Lower leg skin (tissue), 3 donors: Measurements from ENCODE around the gene PKP2.

Experiments
- POLR2A ChIP-seq, 2 donors: fragments of 450-650 bp; IDR thresholded peaks; one replicate each; pipeline ENCODE4 v1.6.1; 2016 to 2017; ENCODE audit warnings: antibody characterized with exemption in 2 of 2, mild to moderate bottlenecking in 1 of 2, moderate library complexity in 1 of 2
- TF ChIP-seq, protein P1 (sequence below), 3 donors: fragments of 450-650 bp; IDR thresholded peaks; one replicate each; pipeline ENCODE4 v1.5.1; 2016; ENCODE audit warnings: antibody characterized with exemption in 3 of 3, mild to moderate bottlenecking in 3 of 3, moderate library complexity in 2 of 3

DNA sequence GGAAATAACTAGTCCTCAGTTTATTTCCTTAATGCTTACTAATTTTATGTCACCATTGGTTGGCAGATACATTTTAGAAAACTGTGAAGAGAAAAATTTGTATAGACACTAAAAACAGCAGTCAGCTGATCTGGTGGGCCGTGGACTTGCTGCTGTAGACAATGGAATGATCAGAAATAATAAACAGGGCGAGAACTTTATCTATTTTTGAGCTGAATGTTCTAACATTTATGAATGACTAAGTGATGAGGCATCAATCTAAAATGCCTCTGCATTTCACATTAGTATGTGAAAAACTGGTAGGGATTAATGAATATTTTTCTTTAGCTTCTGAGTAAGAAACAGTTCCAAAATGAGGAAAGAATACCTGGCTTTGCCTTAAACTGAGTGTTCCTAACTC, 24.8 kb upstream of the PKP2 start:
- TF ChIP-seq, protein P1, sequence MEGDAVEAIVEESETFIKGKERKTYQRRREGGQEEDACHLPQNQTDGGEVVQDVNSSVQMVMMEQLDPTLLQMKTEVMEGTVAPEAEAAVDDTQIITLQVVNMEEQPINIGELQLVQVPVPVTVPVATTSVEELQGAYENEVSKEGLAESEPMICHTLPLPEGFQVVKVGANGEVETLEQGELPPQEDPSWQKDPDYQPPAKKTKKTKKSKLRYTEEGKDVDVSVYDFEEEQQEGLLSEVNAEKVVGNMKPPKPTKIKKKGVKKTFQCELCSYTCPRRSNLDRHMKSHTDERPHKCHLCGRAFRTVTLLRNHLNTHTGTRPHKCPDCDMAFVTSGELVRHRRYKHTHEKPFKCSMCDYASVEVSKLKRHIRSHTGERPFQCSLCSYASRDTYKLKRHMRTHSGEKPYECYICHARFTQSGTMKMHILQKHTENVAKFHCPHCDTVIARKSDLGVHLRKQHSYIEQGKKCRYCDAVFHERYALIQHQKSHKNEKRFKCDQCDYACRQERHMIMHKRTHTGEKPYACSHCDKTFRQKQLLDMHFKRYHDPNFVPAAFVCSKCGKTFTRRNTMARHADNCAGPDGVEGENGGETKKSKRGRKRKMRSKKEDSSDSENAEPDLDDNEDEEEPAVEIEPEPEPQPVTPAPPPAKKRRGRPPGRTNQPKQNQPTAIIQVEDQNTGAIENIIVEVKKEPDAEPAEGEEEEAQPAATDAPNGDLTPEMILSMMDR (IDR thresholded peaks at IDR 0.05) = no peak
- no peak for TF ChIP-seq POLR2A (IDR thresholded peaks at IDR 0.05)
